Measurements from ENCODE around the gene TFCP2.

Gene TFCP2

GRCh38 chr12:51098611-51099010 is 74.3 kb downstream of the TFCP2 start:
- no peak overlapping the region for H3K27ac Mint-ChIP-seq
- H3K36me3 Mint-ChIP-seq (ENCODE audit: low read depth): peaks cover 83% of the 10 kb centered on the region
- H3K9me3 Mint-ChIP-seq: no peaks in the 10 kb centered on the region
- H3K27me3 Mint-ChIP-seq (ENCODE audit: low read depth, poor library complexity): no peaks in the 10 kb centered on the region
- no peaks in the 10 kb centered on the region for H3K4me1 Mint-ChIP-seq
- no peak for TF ChIP-seq CTCF (IDR thresholded peaks at IDR 0.05)
- no peak for DNase-seq
- H3K4me3 Mint-ChIP-seq: no peak overlapping the region

GRCh38 chr12:51090705-51091229 is 82.2 kb downstream of the TFCP2 start:
- no peak for DNase-seq
- Mint-ChIP-seq H3K36me3 (ENCODE audit: low read depth) (peaks cover 38% of the 10 kb centered on the region), H3K9me3 (no peaks in the 10 kb centered on the region), H3K27me3 (ENCODE audit: low read depth, poor library complexity) (no peaks in the 10 kb centered on the region), H3K4me3 (no peak overlapping the region), H3K27ac (peak overlapping the region; percentile 31), H3K4me1 (peaks cover under 1% of the 10 kb centered on the region)
- TF ChIP-seq CTCF (IDR thresholded peaks at IDR 0.05): no peak

- Mint-ChIP-seq H3K9me3 (no peaks in the 10 kb centered on the region), H3K27me3 (ENCODE audit: low read depth, poor library complexity) (no peaks in the 10 kb centered on the region), H3K36me3 (ENCODE audit: low read depth) (peaks cover 14% of the 10 kb centered on the region), H3K27ac (no peak overlapping the region), H3K4me3 (no peak overlapping the region), H3K4me1 (peaks cover 18% of the 10 kb centered on the region)
- DNase-seq: no peak
- TF ChIP-seq CTCF (IDR thresholded peaks at IDR 0.05): no peak
Measured at GRCh38 chr12:51087818-51088217, 85.1 kb downstream of the TFCP2 start.

- Mint-ChIP-seq H3K4me3 (no peak overlapping the region), H3K27me3 (ENCODE audit: low read depth, poor library complexity) (no peaks in the 10 kb centered on the region), H3K36me3 (ENCODE audit: low read depth) (peaks cover 14% of the 10 kb centered on the region), H3K4me1 (peaks cover 27% of the 10 kb centered on the region), H3K9me3 (no peaks in the 10 kb centered on the region), H3K27ac (peak overlapping the region; percentile 45)
- no peak for DNase-seq
- TF ChIP-seq CTCF (IDR thresholded peaks at IDR 0.05): no peak
Measured at GRCh38 chr12:51086933-51087332, 86.0 kb downstream of the TFCP2 start.

- DNase-seq: no peak
- H3K4me1 Mint-ChIP-seq: peaks cover 38% of the 10 kb centered on the region
- TF ChIP-seq CTCF (IDR thresholded peaks at IDR 0.05): no peak
- H3K36me3 Mint-ChIP-seq (ENCODE audit: low read depth): peaks cover 6% of the 10 kb centered on the region
- no peak overlapping the region for H3K27ac Mint-ChIP-seq
- no peaks in the 10 kb centered on the region for H3K9me3 Mint-ChIP-seq
- H3K4me3 Mint-ChIP-seq: no peak overlapping the region
- no peaks in the 10 kb centered on the region for H3K27me3 Mint-ChIP-seq (ENCODE audit: low read depth, poor library complexity)
Measured at GRCh38 chr12:51085757-51086156, 87.2 kb downstream of the TFCP2 start.

GRCh38 chr12:51083126-51083833 is 89.7 kb downstream of the TFCP2 start, which contains the start of gene CSRNP2:
Gene CSRNP2, minus strand, starts transcription at chr12:51083596. Its CDS starts 7,035 bp downstream, at chr12:51076561.
- H3K4me3 Mint-ChIP-seq: peak within 1 kb of the TSS; percentile 98
- TF ChIP-seq CTCF (IDR thresholded peaks at IDR 0.05): no peak
- peaks cover 22% of the 10 kb centered on the region for H3K36me3 Mint-ChIP-seq (ENCODE audit: low read depth)
- H3K9me3 Mint-ChIP-seq: no peaks in the 10 kb centered on the region
- no peaks in the 10 kb centered on the region for H3K27me3 Mint-ChIP-seq (ENCODE audit: low read depth, poor library complexity)
- peaks cover 48% of the 10 kb centered on the region for H3K4me1 Mint-ChIP-seq
- DNase-seq: peak; percentile 96
- H3K27ac Mint-ChIP-seq: peak within 1 kb of the TSS; percentile 98
